Measurements from ENCODE around the gene ARHGEF11.

DNA sequence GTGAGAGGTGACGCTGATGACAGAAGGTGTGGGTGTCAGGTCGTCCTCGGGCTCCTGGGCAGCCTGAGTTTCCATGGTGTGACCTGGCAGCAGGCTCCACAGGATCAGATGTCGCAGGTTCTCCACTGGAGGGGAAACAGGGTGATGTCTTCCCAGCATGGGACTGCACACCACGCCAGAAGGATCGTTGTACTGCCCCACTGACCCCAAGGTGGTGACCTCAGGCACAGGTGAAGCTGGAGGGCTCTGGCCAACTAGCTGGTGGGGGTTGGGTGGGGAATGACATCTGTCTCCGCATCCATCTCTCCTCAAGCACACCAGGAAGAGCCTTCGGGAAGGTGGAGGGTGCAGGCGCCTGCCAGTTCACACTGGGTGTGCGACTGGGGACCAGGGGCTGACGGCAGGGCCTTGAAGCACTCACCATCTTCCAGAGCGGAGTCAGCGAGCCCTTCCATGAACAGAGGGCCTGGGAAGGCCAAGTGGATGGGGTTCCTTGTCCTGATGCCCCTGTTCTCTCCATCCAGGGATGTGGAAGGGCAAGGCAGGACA, 105.7 kb downstream of the ARHGEF11 start:
- no peak for TF ChIP-seq CTCF (IDR thresholded peaks at IDR 0.05 in 8 of 11, conservative IDR thresholded peaks at IDR 0.05 in 3 of 11)
- TF ChIP-seq POLR2A (IDR thresholded peaks at IDR 0.05), result no peak
- TF ChIP-seq POLR2AphosphoS5 (IDR thresholded peaks at IDR 0.05), result no peak

Measured in spleen (tissue), 7 donors.